K562 (cell line): ENCODE measurements around the gene CCL4. TPM values are rescaled to one million over a fixed set of nuclear protein-coding genes. Genes with fewer than 3 reads are reported as not detected.

Experiments used
- ATAC-seq: fragments of 200-7000 bp; cut with Tn5 transposase; 3 replicates; pipeline ENCODE4 v1.9.1; 2020; ENCODE audit warnings: moderate library complexity
- BruUV-seq: library from RNA; stranded (reverse); fragments of 400-500 nt; replicated peaks from 2 replicates; lab custom pipeline; 2021; lab: Mats Ljungman, UMichigan
- CTCF ChIA-PET: fragments of 300-600 bp; formaldehyde crosslinking; extraction: SDS; loops from one replicate; lab custom pipeline; 2021; ENCODE audit warnings: low intra/inter-chr PET ratio; lab: Yijun Ruan, JAX
- POLR2A ChIA-PET: fragments of 300-600, 350-650 bp; sonication (Branson Sonifier 250); formaldehyde crosslinking; extraction: SDS; loops from one replicate; lab custom pipeline; 2021; ENCODE audit warnings: antibody characterized with exemption, inconsistent platforms; lab: Yijun Ruan, JAX
- DNase-seq, 4 experiments: peaks; one replicate each; pipeline versions ENCODE4 v3.0.0 to v3.0.0-alpha.2; 2011 to 2018; ENCODE audit warnings: low spot score in 3 of 4, mixed read lengths in 3 of 4; ENCODE audit errors: extremely low read depth in 1 of 4
- FAIRE-seq: peaks from 2 replicates; lab custom pipeline; 2011; peaks lifted over from hg19 to GRCh38; lab: Jason Lieb, UNC
- H2AFZ ChIP-seq: 2 replicates; pipeline ENCODE4 v1.6.0; 2011; ENCODE audit warnings: low read depth, low read length, control low read depth, inconsistent platforms
- H3K27ac ChIP-seq: fragments of 200-600 bp; 3 replicates; pipeline ENCODE4 v1.8.0; 2011; ENCODE audit warnings: low read depth, mild to moderate bottlenecking, control low read depth, inconsistent platforms, low read length, moderate library complexity, mixed read lengths; ENCODE audit errors: extremely low read depth
- H3K27me3 ChIP-seq, 2 experiments: fragments of 300-600 bp in 1 of 2; 2 replicates in 1 of 2; 3 replicates in 1 of 2; pipeline versions ENCODE4 v1.6.0 to v1.8.0; 2011; ENCODE audit warnings: inconsistent platforms in 2 of 2, low read length in 2 of 2, mild to moderate bottlenecking in 1 of 2, mixed read lengths in 1 of 2, moderate library complexity in 1 of 2; ENCODE audit not compliant: control insufficient read depth in 2 of 2, insufficient read depth in 2 of 2
- H3K36me3 ChIP-seq: fragments of 300-600 bp; 3 replicates; pipeline ENCODE4 v1.8.0; 2011; ENCODE audit warnings: mild to moderate bottlenecking, low read length, inconsistent platforms; ENCODE audit not compliant: control insufficient read depth, insufficient read depth
- H3K4me1 ChIP-seq, 2 experiments: fragments of 200-600 bp in 1 of 2; replicated peaks in 1 of 2; 2 replicates in 1 of 2; 3 replicates in 1 of 2; pipeline versions ENCODE4 v1.5.1 to v1.8.0; 2011; ENCODE audit warnings: inconsistent platforms in 2 of 2, low read length in 2 of 2, mild to moderate bottlenecking in 1 of 2, mixed read lengths in 1 of 2, moderate library complexity in 1 of 2; ENCODE audit not compliant: control insufficient read depth in 2 of 2, insufficient read depth in 2 of 2
- H3K4me2 ChIP-seq: 2 replicates; pipeline ENCODE4 v1.6.1; 2011; ENCODE audit warnings: low read length, control low read depth, inconsistent platforms, mixed read lengths; ENCODE audit not compliant: insufficient read depth
- H3K4me3 ChIP-seq: fragments of 200-600 bp; sonication (generic), shearing (Covaris generic); 2 replicates; pipeline ENCODE4 v1.5.1; 2016; ENCODE audit warnings: control low read depth, inconsistent platforms
- H3K79me2 ChIP-seq: fragments of 200-600 bp; 3 replicates; pipeline ENCODE4 v1.8.0; 2011; ENCODE audit warnings: low read length, inconsistent platforms; ENCODE audit not compliant: control insufficient read depth, insufficient read depth
- H3K9ac ChIP-seq, 2 experiments: 2 replicates each; pipeline versions ENCODE4 v1.6.0 to v1.6.1; 2011; ENCODE audit warnings: low read depth in 2 of 2, low read length in 2 of 2, control low read depth in 1 of 2, inconsistent platforms in 1 of 2, mild to moderate bottlenecking in 1 of 2, mixed read lengths in 1 of 2; ENCODE audit not compliant: insufficient read depth in 1 of 2
- H3K9me1 ChIP-seq: one replicate; pipeline ENCODE4 v1.6.0; 2011; ENCODE audit warnings: inconsistent platforms, mild to moderate bottlenecking, low read length, moderate library complexity; ENCODE audit not compliant: control insufficient read depth, insufficient read depth
- H3K9me3 ChIP-seq: replicated peaks from 2 replicates; pipeline ENCODE4 v1.5.1; 2011; ENCODE audit warnings: low read depth, low read length, inconsistent platforms; ENCODE audit not compliant: control insufficient read depth, insufficient read depth
- H4K20me1 ChIP-seq: replicated peaks from 2 replicates; pipeline ENCODE4 v1.6.1; 2011; ENCODE audit warnings: low read length, inconsistent platforms, mixed read lengths; ENCODE audit not compliant: control insufficient read depth, insufficient read depth
- BRCA1 ChIP-seq, 2 experiments: fragments of 450-650 bp in 1 of 2; sonication (generic) in 1 of 2; formaldehyde crosslinking in 1 of 2; IDR thresholded peaks; 2 replicates each; pipeline versions ENCODE4 v1.5.0 to v1.6.1; 2017 to 2020; ENCODE audit warnings: mild to moderate bottlenecking in 1 of 2, missing genetic modification reagents in 1 of 2
- CREM ChIP-seq: IDR thresholded peaks from 2 replicates; pipeline ENCODE4 v1.6.1; 2014; ENCODE audit warnings: antibody characterized with exemption, low read depth
- KAT2B ChIP-seq: IDR thresholded peaks from one replicate; pipeline ENCODE4 v1.6.1; 2012; ENCODE audit warnings: low read depth, mild to moderate bottlenecking, control low read depth, inconsistent platforms, low read length, moderate library complexity
- NBN ChIP-seq: fragments of 450-650 bp; IDR thresholded peaks from 2 replicates; pipeline ENCODE4 v1.6.1; 2016; ENCODE audit warnings: low read depth, mild to moderate bottlenecking
- NR2F6 ChIP-seq: fragments of 450-650 bp; formaldehyde crosslinking; IDR thresholded peaks from 2 replicates; pipeline ENCODE4 v1.4.0; 2020; ENCODE audit warnings: mild to moderate bottlenecking
- SNIP1 ChIP-seq: fragments of 450-650 bp; IDR thresholded peaks from 2 replicates; pipeline ENCODE4 v1.7.1; 2017; ENCODE audit warnings: low read depth, mild to moderate bottlenecking
- WGBS: fragments of 100-300 bp; shearing (Covaris generic); methylation state at CpG from one replicate; pipeline ENCODE4 v1.1.6; 2016; ENCODE audit warnings: low coverage, mixed read lengths; ENCODE audit not compliant: insufficient coverage; ENCODE audit errors: missing lambda C conversion rate; 5-methylcytosine and 5-hydroxymethylcytosine counted together
- in situ Hi-C: fragments of 300-500 bp; cut with MboI; formaldehyde crosslinking; loops from 4 replicates; pipeline ENCODE4 v1.15.0; 2018; ENCODE audit warnings: inconsistent platforms, mixed read lengths
- intact Hi-C: fragments of 100-400 bp; cut with micrococcal nuclease; formaldehyde crosslinking; loops from 2 replicates; pipeline ENCODE4 v1.14.2; 2022
- polyA plus RNA-seq, 8 experiments: library from polyadenylated mRNA; depleted of rRNA in 4 of 8; stranded (reverse) in 5 of 8; unstranded in 3 of 8; fragments of >200 nt; fragmentation: Nextera tagmentation in 2 of 8; fragmentation: Illumina TruSeq in 1 of 8; extraction: Ambion mirVana in 2 of 8; extraction: Trizol in 1 of 8; gene quantifications; 2 replicates each; pipeline versions ENCODE4 v1.2.1 to v1.2.3, GENCODE V29; 2011 to 2014; ENCODE audit warnings: inconsistent platforms in 1 of 8, missing spikeins in 1 of 8
- total RNA-seq, 7 experiments: library from RNA; depleted of rRNA in 6 of 7; stranded (reverse); fragments of >200 nt in 6 of 7; fragmentation: Illumina TruSeq in 2 of 7; extraction: Trizol in 2 of 7; gene quantifications; 2 replicates each; pipeline versions ENCODE4 v1.2.1 to v1.2.3, GENCODE V29; 2011 to 2021; ENCODE audit warnings: low replicate concordance in 1 of 7
- TF ChIP-seq, protein P1 (sequence below): fragments of 450-650 bp; IDR thresholded peaks from 2 replicates; pipeline ENCODE4 v1.6.1; 2016; ENCODE audit warnings: mild to moderate bottlenecking
- TF ChIP-seq, protein P2 (sequence below): IDR thresholded peaks from 2 replicates; pipeline ENCODE4 v1.6.1; 2011; ENCODE audit warnings: borderline replicate concordance, low read depth, mild to moderate bottlenecking, moderate library complexity, low read length; ENCODE audit not compliant: insufficient read depth, poor library complexity, severe bottlenecking

CCL4 gene
- total and polyA plus RNA-seq, 9 of the 15 experiments (the other 6 are each of a cell fraction or from before 2014, with no cell fraction given): 0.91 TPM; not detected in 8

DNA sequence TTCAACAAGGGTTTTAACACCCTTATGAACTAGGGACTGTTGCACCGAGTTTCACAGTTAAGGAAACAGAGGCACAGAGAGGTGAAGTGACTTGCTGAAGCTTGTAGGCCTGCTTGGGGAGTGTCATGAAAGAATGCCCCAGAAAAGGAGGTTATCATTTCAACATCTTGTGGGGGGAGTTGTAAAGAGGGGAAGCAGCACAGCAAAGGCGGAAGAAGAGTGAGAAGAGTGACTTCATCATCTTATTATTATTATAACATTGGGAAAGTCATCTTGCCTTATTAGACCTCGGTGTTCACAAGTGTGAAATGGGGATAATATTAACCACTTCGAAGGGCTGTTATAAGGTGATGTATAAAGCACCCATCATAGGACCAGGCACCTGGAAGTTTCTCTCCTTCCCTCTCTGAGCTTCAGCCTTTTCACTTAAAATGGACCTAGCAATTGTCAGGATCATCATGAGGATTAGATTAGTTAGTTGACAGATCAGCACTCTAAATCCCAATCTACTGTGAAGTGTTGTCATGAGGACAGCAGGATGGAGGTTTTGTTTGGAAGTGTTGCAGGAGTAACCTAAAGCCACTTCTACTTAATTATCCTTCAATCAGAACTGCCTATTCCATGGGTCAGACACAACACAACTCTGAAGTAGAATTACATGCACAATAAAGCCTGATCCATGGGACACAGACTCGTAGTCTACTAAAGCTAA, 2.3 kb downstream of the CCL4 start:
- CTCF ChIA-PET: no interaction called here
- BruUV-seq: no TSS peak
- no peaks in the 10 kb centered on the region for H4K20me1 ChIP-seq
- no peak overlapping the region for H3K4me2 ChIP-seq
- H3K27ac ChIP-seq: no peak overlapping the region
- no peaks in the 10 kb centered on the region for H3K36me3 ChIP-seq
- ATAC-seq: no peak
- H2AFZ ChIP-seq: no peak overlapping the region
- in situ Hi-C loops: no loop called here
- WGBS: 0% methylated on average over 4 of the region's 5 CpGs
- no peaks in the 10 kb centered on the region for H3K4me1 ChIP-seq
- TF ChIP-seq CREM (no peak), SNIP1 (no peak), BRCA1 (IDR thresholded peaks at IDR 0.05) (no peak), BRCA1 (CRISPR knock-in tag; IDR thresholded peaks at IDR 0.05) (no peak), NR2F6 (no peak), NBN (no peak), KAT2B (no peak)
- TF ChIP-seq, protein P1, sequence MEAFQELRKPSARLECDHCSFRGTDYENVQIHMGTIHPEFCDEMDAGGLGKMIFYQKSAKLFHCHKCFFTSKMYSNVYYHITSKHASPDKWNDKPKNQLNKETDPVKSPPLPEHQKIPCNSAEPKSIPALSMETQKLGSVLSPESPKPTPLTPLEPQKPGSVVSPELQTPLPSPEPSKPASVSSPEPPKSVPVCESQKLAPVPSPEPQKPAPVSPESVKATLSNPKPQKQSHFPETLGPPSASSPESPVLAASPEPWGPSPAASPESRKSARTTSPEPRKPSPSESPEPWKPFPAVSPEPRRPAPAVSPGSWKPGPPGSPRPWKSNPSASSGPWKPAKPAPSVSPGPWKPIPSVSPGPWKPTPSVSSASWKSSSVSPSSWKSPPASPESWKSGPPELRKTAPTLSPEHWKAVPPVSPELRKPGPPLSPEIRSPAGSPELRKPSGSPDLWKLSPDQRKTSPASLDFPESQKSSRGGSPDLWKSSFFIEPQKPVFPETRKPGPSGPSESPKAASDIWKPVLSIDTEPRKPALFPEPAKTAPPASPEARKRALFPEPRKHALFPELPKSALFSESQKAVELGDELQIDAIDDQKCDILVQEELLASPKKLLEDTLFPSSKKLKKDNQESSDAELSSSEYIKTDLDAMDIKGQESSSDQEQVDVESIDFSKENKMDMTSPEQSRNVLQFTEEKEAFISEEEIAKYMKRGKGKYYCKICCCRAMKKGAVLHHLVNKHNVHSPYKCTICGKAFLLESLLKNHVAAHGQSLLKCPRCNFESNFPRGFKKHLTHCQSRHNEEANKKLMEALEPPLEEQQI: no peak
- TF ChIP-seq, protein P2, sequence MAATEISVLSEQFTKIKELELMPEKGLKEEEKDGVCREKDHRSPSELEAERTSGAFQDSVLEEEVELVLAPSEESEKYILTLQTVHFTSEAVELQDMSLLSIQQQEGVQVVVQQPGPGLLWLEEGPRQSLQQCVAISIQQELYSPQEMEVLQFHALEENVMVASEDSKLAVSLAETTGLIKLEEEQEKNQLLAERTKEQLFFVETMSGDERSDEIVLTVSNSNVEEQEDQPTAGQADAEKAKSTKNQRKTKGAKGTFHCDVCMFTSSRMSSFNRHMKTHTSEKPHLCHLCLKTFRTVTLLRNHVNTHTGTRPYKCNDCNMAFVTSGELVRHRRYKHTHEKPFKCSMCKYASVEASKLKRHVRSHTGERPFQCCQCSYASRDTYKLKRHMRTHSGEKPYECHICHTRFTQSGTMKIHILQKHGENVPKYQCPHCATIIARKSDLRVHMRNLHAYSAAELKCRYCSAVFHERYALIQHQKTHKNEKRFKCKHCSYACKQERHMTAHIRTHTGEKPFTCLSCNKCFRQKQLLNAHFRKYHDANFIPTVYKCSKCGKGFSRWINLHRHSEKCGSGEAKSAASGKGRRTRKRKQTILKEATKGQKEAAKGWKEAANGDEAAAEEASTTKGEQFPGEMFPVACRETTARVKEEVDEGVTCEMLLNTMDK: no peak
- TF ChIP-seq, all 486 proteins: peak for 0
- Histone ChIP-seq H3K9me1 (no peaks in the 10 kb centered on the region), H3K9ac (no peak overlapping the region), H3K27me3 (no peaks in the 10 kb centered on the region), H3K79me2 (no peaks in the 10 kb centered on the region), H3K9me3 (no peaks in the 10 kb centered on the region), H3K4me3 (no peak overlapping the region)
- no peak for DNase-seq
- FAIRE-seq: no peak
- POLR2A ChIA-PET: no interaction called here
- intact Hi-C loops: no loop called here
